HG03520 (cell line): ENCODE results near the gene NDUFA12.
A peak's percentile ranks its signal among the peaks of the same experiment; 100 is the strongest.
"Not testable (repeated sequence)": the region's sequence is repeated elsewhere in the genome, so short reads cannot be mapped to it uniquely, and the experiment has no call there.

Experiments used
- ATAC-seq: cut with Tn5 transposase; IDR thresholded peaks from one replicate; pipeline ENCODE4 v1.9.1; 2021; ENCODE audit warnings: mild to moderate bottlenecking, moderate library complexity; ENCODE audit not compliant: unreplicated experiment

The NDUFA12 gene

DNA sequence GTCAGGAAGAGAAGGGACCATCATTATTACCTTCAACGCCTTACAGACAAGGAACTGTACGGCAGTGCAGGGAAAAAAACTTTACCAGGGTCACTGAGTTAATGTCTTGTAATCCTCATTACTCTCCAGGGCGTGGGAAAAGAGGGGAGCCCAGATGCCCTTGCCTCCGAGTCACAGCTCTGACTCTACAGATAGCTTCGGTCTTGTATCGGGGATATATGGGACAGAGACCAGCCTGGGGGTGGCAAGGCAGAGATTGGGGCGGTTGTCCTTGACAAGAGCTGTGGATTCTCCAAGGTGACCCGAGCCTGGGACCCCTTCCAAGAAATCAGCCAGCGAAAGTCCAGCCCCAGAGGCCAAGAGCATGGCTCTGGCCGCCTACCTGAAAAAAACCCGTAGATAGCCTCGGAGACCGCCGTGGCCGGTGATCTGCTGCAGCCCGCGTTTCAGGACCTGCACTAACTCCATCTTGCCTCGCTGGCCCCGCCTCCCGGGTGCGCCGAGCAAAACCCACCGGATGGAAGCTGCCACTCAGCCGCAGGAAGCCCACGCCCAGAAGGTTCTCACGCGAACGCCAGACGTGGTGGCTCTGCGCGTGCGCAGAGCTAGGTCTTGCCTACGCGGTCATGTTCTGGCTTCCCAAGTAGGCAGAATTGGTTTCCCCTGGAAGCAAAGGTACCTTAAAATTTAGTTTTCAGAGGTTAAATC lies at the start of gene NDUFA12:
NDUFA12 (minus strand) TSS at position 485 of the 708 bp plus-strand sequence; CDS start at position 468, 17 bp downstream.
- peak; percentile 98 for ATAC-seq

DNA sequence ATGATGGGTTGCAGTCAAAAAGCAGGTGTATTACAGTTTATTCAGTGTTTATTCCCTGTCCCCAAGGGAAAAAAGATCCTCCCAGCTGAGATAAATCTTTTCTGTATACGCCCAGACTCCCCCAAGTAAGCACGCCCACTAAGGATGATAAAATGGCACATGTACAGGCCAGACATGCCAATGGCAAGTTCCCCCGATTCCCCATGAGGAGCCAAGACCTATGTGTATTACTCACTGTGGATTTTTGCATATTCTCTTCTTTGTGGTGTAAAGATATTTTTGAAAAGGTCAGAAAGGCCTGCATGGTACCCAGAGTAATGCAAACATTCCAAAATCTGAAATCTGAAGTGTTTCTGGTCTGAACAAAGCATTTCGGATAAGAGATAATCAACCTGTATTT lies 47.7 kb upstream of the NDUFA12 start:
- no peak for ATAC-seq

DNA sequence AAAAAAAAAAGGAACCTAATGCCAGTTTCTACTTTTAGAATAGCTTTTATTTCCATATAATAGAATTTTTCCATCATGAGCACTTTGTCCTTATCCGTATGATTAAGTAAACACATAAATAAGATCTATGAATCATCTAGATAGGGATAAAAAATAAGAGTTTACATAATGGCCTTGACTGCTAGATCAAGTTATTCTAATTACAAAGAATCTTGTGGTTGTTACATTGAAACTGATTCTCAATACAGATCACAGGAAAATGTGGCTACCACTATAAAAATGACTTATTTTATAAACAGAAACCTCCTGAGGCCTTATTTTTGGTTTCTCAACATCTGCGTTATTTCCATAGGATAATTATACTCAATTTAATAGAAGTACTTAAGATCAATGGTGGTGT lies 34.4 kb upstream of the NDUFA12 start:
- ATAC-seq, result no peak

DNA sequence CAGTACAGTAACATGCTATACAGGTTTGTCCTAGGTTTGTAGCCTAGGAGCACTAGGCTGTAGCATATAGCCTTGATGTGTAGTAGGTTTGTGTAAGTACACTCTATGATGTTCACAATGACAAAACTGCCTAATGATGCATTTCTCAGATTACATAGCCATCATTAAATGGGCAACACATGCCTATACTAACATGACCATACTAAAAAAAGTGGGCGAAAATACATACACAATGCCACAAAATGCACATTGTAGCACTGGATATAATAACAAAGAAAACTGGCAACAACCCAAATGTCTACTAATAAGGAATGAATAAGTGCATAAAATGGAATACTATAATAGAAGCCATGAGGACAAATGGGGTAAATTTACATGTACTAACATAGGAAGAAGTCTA lies 31.3 kb upstream of the NDUFA12 start:
- no peak for ATAC-seq

DNA sequence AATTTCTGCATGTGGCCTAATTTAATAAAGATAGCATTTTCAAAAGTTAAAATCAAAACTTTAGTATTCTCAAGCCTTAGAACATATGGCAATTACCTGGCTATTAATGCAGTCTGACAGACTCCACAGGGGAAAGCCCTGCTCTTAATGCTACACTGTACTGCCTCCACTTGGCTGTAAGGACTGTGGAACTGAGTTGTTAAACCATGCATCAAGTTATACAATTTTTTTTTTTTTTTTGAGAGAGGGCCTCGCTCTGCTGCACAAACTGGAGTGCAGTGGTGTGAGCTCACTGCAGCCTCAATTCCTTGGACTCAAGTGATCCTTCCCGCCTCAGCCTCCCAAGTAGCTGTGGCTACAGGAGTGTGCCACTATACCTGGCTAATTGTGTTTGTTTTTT lies 19.0 kb upstream of the NDUFA12 start:
- ATAC-seq, result no peak

DNA sequence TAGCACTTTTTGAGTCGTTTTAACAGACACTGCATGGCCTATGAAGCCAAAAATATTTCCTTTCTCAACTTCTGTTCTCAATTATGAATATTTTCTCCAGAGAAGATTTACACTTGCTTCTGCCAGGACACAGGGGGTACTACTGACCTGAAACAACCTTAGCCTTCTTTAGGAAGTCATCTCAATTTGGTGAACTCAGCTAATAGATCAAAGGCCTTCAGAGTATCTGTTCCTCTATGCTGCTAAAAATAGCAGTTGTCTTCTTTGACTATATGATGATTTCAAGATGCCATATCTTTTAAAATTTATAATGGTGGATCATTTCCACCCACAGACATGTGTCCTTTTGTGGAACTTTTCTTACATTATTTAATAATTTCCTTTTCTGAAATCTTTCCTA lies 14.0 kb upstream of the NDUFA12 start:
- no peak for ATAC-seq

DNA sequence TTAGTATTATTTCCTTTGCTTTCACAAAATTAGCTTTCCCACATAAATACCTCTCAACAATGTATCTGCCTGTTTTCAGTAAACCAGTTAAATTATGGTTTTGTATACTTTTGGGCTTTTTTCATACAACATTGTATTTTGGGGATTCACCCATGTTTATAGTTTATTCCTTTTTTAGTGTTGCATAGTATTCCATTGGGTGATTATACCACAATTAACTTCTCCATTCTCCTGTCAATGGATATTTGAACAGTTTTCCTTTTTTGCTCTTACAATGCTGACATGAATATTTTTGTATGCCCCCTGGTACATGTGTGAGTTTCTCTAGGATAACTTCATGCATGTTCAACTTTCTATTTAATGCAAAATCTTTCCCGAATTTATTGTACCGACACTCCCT lies 12.6 kb upstream of the NDUFA12 start:
- ATAC-seq, result no peak

DNA sequence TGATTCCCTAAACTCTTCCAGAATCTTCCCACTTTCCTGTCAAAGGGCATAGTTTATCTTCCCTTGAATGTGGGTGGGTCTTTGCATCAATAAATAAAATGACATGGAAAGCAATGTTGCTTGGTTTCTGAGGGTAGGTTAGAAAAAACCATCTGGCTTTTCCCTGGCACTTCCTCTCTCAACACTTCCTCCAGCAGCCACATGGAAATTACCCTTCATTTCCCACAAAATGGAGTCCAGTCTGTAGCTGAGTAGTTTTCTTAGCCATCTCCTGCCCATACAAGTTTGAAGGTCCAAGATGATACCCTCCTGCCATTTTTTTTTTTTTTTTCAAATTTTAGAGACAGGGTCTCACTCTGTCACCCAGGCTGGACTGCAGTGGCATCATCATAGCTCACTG lies 11.1 kb upstream of the NDUFA12 start:
- ATAC-seq, result no peak

DNA sequence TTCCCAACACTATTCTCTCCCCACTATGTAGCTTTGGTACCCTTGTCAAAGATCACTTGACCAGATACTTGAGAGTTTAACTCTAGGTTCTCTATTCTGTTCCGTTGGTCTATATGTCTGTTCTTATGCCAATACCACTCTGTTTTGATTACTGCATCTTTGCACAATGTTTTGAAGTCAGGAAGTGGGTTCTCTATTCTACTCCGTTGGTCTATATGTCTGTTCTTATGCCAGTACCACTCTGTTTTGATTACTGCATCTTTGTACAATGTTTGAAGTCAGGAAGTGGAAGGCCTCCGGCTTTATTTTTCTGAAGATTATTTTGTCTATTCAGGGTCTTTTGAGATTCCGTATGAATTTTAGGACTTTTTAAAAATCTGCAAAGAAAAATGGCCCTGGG lies 2.7 kb upstream of the NDUFA12 start:
- ATAC-seq, result no peak

DNA sequence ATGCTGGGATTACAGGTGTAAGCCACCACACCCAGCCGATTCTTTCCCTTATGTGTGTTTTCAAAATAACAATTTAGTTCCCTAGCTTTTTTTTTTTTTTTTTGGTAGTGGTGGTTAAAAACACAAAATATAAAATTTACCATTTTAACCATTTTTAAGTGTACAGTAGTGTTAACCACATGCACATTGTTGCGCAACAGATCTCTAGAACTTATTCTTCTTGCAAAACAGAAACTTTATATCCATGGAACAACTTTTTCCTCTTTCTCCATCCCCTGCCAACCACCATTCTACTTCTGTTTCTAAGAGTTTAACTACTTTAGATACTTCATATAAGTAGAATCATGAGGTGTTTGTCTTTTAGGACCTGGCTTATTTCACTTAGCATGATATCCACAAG lies 1.1 kb upstream of the NDUFA12 start:
- no peak for ATAC-seq

DNA sequence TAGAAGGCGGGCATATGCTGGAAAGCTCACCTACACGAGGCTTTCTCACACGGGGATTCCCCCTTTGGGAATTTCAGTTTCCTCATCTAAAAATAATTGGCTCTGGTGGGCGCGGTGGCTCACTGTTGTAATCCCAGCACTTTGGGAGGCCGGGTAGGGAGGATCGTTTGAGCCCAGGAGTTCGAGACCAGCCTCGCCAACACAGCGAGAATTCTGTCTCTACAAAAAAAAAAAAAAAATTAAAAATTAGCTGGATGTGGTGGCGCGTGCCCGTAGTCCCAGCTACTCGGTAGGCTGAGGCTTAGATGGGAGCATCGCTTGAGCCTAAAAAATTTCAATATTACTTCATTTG lies 400 bp upstream of the NDUFA12 start:
- no peak for ATAC-seq

DNA sequence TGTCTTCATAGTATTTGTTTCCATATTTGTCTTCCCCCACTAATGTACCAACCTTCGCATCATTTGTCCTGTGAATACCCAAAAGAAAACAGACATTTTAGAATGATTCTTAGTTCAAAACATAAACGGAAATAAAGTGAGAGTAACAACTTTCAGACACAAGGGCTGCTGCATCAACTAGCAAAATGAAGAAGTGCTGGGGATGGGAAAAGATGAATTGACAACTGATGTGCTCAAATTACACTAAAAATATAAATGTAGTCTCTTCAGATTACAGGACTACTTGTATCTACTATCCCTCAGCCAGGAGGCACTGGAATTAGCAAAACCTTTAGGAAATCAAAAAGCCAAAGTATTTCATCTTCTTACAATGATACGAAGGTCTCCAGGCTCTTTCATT lies 743 bp downstream of the NDUFA12 start:
- no peak for ATAC-seq

DNA sequence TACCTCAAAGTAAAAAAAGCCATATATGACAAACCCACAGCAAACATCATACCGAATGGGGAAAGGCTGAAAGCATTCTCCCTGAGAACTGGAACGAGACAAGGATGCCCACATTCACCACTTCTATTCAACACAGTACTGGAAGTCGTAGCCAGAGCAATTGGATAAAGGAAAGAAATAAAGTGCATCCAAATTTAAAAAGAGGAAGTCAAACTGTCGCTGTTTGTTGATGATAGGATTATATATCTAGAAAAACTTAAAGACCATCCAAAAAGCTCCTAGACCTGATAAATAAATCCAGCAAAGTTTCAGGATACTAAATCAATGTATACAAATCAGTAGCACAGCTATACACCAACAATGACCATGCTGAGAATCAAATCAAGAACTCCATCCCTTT lies 5.2 kb downstream of the NDUFA12 start:
- ATAC-seq, result no peak

DNA sequence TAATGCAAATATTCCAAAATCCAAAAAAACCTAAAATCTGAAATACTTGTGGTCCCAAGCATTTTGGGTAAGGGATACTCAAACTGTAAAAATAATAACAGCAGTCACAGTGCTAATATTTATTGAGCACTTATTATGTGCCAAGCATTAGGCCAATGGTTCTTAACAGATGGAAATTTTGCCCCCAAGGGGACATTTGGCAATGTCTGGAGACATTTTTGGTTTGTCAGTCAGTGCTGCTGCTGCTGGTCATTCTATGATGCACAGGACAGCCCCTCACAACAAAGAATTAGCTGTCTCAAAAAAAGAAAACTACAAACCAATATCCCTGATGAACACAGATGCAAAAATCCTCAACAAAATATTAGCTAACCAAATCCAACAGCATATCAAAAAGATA lies 5.8 kb downstream of the NDUFA12 start:
- no peak for ATAC-seq

DNA sequence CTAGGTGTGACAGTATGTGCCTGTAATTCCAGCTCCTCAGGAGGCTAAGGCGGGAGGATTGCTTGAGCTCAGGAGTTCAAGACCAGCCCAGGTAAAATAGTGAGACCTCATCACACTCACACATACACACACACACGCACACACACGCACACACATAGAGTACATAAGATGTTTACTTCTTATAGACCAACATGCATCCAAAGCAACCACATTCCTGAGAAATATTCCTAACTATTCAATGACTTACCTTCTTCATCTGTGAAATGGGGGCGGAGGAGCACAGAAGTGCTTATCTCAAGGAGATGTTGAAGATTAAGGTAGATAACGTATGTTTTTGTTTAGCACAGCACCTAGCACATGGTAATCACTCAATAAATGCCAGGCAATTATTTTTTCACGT lies 6.4 kb downstream of the NDUFA12 start:
- no peak for ATAC-seq

DNA sequence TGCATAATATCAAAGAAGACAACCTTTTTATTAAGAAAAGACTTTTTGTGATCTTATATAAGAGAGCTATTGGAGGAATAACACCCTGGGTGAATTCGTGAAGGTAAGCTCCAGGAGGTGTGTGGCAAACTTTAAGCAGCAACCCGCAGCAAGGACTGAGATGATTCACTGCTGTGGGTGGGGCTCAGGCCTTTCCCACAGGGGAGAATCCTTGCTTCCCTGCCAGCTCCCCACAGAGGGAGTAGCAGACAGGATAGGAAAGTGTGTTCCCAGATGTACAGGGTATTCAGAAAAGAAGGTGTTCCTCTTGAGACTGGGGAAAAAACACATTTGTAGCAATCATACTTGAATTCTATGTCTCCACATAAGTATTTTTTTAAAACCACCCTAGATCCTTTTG lies 9.2 kb downstream of the NDUFA12 start:
- ATAC-seq, result no peak

DNA sequence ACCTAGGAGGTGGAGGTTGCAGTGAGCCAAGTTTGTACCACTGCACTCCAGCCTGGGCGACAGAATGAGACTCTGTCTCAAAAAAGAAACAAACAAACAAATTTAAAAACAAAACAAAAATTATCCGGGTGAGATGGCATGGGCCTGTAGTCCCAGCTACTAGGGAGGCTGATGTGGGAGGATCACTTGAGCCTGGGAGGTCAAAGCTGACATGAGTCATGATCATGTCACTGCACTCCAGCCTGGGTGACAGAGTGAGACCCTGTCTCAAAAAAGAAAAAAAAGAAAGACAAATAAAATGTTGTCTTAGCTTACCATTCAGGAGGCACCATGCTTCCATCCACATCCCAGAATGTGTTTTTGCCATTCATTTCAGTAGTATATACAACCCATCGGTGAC lies 9.6 kb downstream of the NDUFA12 start:
- ATAC-seq, result not testable (repeated sequence)

DNA sequence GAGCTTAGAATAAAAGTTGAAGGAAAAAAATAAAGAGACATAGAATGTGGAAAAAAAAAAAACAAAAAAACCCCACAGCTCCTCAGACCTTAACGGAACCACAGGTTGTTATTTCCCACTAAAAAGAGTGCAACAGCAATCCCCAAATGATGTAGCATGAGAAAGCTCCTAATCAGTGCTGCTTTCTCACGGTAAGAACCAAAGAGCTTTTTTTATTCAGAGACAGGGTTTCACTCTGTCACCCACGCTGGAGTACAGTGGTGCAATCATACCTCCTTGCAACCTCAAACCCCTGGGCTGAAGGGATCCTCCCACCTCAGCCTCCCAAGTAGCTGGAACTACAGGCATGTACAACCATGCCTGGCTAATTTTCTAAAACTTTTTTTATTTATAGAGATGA lies 13.3 kb downstream of the NDUFA12 start:
- ATAC-seq, result no peak

DNA sequence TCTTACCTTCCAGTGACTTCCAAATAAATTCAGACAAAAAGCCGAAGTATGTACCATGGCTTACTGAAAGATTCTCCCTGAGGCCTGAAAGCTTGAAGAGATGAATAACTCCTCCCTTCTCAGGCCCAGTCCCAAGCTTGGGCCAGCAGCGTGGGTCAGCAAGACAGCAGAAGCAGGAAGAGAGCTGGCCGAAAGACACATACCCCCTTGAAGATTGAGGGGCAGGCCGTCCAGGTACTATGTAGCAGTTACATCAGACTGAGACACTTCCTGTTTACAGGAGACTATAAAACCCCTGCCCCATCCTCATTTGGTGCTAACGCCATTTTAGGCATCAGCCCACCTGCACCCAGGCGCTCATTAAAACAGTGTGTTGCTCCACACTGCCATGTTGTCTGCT lies 15.0 kb downstream of the NDUFA12 start:
- no peak for ATAC-seq

DNA sequence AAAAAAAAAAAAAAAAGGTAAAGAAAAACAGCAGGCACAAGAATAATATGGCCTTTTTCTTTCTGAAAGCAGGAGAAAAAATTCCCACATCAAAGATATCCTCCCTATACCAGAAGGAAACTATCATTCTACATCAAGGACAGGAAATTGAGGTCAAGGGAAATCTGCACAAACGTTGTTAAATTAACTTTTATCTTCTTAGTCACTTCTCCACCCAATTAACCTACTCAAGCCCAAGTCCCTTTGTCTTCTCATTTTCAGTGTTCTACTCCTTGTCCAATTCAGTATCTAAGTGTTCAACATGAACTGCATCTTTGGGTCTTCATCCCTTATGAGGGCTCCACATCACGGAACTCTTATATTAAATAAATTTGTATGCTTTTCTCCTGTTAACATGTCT lies 15.7 kb downstream of the NDUFA12 start:
- ATAC-seq, result no peak

DNA sequence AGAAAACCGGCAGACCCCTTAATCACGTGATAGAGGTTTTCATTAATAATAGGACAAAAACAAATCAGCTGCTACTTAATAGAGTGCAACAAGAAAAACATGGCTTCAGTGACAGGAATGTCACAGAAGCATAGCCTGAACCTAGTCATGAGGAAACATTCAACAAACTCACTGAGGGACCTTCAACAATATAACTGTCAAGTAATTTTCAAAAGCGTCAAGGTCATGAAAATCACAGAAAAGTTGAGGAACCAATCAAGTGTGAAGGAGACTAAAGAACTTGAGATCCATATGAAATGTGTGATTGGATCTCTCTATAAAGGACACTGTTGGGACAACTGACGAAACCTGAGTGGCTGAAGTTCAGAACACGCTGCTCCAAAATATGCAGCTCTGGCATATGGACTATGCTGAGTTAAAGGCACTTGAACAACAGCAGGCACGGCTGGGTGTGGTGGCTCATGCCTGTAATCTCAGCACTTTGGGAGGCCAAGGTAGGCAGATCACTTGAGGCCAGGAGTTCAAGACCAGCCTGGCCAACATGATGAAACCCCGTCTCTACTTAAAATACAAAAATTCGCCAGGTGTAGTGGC lies 16.3 kb downstream of the NDUFA12 start:
- ATAC-seq, result no peak

DNA sequence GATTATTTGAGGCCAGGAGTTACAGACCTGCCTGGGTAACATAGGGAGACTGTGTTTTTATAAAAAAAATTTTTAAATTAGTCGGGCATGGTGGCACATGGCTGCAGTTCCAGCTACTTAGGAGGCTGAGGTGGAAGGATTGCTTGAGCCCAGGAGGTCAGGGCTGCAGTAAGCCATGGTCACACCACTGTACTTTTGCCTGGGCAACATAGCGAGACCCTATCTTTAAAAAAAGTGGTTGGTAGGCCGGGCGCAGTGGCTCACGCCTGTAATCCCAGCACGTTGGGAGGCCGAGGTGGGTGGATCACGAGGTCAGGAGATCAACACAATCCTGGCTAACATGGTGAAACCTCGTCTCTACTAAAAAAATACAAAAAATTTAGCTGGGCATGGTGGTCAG lies 18.4 kb downstream of the NDUFA12 start:
- not testable (repeated sequence) for ATAC-seq

DNA sequence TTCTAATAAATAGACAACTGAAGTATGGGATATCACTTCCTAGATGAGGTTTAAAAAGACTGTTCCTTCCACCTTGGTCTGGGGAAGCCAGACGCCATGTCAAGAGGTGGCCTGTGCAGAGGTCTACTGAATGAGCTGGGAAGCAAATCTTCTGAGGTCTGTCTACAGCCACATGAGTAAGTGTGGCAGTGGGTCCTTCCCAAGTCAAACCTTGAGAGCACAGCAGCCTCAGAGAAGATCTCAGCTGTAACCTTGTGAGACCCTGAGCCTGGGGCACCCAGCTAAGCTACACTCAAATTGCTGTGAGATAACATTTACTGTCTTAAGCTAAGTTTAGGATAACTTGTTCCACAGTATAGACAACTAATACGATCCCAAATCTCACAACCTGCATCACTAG lies 20.2 kb downstream of the NDUFA12 start:
- ATAC-seq, result no peak
